NCI-H2196 (cell line): ENCODE results near the gene CAVIN1.
"Not testable (repeated sequence)": the region's sequence is repeated elsewhere in the genome, so short reads cannot be mapped to it uniquely, and the experiment has no call there.

ENCODE experiments used
- DNase-seq: peaks from one replicate; lab custom pipeline; 2025; ENCODE audit not compliant: unreplicated experiment; lab: John Stamatoyannopoulos, UW

CAVIN1 gene

DNA sequence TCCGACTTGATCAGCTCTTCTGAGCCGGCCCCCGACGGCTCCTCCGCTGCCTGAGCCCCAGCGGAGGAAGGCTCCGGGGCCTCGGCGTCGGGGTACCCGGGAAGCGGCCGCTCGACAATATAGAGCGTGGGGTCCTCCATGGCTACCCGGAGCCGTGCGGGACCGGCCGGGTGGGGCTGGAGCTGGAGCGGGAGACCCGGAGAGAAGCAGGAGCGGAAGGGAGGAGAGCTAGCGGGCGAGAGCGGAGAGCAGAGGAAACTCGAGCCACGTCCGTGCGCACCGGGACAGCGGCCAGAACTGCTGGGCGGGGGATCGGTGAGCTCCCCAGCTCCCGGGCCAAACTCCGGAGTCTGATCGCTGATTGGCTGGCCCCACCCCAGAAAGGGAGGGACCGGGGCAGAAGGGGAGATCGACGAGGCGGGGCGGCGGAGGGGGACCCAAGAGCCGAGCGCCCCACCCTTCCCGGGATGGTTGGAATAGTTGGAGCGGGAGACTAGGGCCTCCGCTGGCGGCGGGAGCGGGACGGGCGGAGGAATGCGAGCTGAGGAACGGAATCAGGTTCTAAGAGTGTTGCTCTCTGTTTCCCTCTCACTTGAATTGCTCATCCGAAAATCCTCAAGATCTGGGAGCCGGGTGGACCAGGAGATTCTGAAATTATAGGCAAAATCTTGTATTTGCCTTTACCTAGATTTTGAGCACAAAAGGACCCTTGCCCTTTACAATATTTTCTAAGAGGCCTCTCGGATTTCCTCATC, at the start of gene CAVIN1:
Gene CAVIN1 (minus strand): TSS at position 299 of the 755 bp plus-strand sequence. CDS start 159 bp downstream, at position 140.
- peak; percentile 70 for DNase-seq

GRCh38 chr17:42467889-42468288, 44.8 kb upstream of the CAVIN1 start:
- no peak for DNase-seq

DNA sequence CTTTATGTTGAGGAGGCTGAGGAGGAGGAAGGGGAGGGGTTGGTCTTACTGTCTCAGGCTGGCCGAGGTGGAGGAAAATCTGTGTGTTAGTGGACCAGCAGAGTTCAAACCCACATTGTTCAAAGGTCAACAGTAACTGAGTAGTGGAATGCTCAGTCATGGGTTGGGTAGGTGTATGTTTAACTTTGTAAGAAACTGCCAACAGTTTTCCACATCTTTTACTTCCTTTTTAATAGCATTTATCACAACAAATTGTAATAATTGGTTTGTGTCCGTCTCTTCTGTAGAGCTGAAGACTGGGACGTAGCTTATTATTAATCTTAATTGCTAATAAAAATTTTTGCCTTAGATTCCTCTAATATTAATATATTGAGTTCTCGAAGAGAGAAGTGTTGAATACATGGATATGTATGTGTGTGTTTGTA, 40.9 kb upstream of the CAVIN1 start:
- DNase-seq: no peak

DNA sequence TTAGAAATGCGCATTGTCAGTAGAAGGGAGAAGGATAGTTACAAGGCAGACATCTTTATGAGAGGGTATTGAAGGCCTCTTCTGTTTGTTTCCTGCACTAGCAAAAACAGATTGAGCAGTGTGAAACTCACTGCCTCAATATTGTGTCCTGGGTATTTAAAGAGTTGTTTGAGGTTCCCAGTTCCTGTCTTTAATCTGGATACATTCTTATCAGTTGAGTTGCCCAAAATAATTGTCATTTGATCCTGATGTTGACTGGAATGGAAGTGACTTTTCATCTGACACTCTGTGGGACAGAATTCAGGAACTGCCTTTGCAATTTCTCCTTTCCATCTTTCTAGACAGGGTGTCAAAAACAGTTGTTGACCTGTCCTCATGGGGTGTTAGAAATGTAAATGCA, 37.3 kb upstream of the CAVIN1 start:
- DNase-seq: no peak

DNA sequence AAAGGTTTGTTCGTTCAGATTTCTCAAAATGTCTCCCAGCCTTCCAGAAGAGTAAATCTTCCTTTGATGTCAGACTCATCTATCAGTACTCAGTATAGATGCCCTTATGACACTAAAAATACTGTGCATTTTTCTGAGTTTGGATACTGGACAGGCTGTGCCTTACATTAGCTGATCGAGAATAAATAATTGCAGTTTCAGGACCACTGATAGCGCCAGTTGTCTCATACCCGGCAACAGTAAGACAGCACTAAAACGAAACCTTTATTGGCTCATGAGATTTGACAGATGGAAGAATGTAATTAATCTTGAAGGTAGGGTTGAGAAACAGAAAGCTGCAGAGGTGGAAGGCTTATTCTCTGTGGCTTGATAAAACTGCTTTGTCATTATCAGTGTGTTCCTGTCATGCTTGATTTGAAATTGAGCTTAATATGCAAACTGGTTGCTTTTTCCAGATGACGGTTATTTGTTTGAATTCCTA, 36.8 kb upstream of the CAVIN1 start:
- no peak for DNase-seq

DNA sequence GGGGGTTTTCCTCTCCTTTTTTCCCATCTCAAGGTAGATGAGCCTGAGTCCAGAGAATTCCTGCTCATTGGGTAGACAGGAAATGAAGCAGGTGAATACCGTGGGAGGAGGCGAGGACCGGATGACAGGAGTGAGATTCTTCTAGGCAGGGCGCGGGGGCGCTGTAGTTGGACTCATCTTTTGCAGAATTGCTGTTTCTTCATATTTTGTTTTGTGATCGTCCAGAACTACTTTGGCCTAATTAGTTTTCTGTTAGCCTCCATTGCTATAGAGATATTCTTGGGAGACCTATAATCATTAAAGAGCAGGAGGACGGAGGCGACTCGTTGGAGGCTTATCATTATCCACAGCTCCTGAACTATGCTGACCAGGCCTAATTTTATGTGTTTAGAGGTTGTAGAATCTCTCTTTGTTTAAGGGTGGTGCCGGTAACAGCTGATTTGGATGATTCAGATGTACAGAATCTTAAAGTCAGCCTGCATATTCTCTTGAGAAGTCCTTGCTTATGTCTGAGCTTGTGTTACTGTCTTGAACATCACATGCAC, 36.3 kb upstream of the CAVIN1 start:
- DNase-seq: peak; percentile 17

DNA sequence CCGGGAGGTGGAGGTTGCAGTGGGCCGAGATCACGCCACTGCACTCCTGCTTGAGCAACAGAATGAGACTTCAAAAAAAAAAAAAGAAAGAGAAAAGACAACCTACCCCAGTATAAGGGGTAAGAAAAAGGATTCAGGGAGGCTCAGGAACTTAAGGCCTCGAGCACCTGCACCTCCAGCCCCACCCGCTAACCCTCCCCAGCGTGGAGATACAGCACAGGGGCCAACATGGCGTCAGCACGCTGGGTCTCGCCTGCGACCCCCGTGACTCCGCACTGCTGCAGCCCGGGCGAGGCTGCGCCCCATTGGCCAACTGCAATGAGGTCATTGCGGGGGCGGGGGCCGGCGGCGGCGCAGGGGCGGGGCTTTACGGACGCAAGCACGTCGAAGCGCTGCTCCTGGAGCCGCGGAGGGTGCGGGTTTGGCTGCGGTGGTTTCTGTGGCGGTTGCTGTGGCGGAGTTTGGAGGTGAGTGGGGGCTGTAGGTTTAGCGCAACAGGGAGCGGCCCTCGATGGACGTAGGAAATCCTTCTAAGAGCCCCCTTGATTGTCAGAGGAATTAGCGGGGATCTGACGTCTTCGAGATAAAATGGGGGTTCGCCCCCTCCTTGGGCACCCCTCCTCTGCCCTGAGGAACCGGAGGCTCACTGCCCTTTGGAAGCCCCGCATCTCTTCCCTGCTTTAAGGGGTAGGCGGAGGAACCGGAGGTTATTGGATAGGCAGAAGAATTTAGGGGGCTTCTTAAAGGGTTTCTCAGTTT, 35.6 kb upstream of the CAVIN1 start, which contains the start of gene ATP6V0A1:
Gene ATP6V0A1 (plus strand): TSS at position 382 of the 759 bp plus-strand sequence. CDS start 2,017 bp downstream, outside the sequence.
- DNase-seq: peak; percentile 80

DNA sequence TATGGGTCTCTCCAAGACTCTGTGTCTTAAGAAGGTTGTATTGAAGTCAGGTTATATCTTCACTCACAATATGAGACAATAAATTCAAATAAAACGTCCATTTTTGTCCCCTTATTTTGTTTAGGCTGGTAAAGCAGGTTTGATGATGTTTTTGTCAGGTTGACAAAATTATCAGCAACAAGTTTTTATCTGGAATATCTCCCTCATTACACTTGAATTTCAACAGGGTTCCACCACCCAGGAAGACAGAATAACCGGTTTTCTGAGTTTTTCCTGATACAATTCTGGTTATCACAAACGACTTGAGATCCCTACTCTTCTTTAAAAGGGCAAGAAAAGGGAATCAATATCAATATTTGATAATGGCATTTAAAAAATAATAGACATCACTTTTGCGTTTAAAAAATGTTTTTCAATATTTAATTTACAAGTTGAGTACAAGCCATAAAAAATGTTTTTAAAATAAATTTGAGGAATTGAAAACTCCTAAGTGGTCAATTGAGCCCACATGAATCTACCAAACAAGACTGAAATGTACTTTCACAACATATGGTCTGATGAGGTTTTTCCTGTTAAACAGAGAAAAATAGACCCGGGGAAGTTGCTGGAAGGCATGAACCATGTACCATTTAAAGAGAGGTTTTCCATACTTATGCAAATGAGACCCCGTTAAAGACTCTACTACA, 34.2 kb upstream of the CAVIN1 start:
- DNase-seq: no peak

- no peak for DNase-seq
Observed at GRCh38 chr17:42456223-42457106, 33.4 kb upstream of the CAVIN1 start.

DNA sequence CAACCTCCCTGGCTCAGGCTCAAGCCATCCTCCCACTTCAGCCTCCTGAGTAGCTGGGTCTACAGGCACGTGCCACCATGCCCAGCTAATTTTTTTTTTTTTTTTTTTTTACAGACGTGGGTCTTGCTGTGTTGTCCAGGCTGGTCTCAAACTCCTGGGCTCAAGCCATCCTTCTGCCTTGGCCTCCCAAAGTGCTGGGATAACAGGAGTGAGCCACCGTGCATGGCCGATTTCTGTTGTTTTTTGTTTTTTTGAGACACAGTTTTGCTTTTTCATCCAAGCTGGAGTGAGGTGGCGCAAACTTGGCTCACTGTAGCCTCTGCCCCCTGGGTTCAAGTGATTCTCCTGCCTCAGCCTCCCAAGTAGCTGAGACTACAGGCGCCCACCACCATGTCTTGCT, 31.9 kb upstream of the CAVIN1 start:
- not testable (repeated sequence) for DNase-seq

GRCh38 chr17:42453439-42453838, 30.4 kb upstream of the CAVIN1 start:
- DNase-seq: no peak

- DNase-seq: not testable (repeated sequence)
Observed at GRCh38 chr17:42451270-42451669, 28.2 kb upstream of the CAVIN1 start.

DNA sequence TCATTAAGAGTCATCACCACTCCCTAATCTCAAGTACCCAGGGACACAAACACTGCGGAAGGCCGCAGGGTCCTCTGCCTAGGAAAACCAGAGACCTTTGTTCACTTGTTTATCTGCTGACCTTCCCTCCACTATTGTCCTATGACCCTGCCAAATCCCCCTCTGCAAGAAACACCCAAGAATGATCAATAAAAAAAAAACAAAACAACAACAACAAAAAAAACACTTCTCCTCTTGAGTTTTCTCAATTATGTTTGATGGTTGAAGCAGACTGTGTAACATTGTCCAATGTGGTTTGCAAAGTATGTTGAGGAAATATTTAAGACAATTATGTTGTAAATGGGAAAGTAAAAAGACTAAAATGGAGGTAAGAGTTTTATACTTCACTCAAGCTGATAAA, 26.8 kb upstream of the CAVIN1 start:
- not testable (repeated sequence) for DNase-seq

- DNase-seq: not testable (repeated sequence)
Observed at GRCh38 chr17:42449176-42449575, 26.1 kb upstream of the CAVIN1 start.

GRCh38 chr17:42442196-42442565, 19.1 kb upstream of the CAVIN1 start:
- DNase-seq: no peak

- no peak for DNase-seq
Observed at GRCh38 chr17:42441371-42442195, 18.5 kb upstream of the CAVIN1 start.

DNA sequence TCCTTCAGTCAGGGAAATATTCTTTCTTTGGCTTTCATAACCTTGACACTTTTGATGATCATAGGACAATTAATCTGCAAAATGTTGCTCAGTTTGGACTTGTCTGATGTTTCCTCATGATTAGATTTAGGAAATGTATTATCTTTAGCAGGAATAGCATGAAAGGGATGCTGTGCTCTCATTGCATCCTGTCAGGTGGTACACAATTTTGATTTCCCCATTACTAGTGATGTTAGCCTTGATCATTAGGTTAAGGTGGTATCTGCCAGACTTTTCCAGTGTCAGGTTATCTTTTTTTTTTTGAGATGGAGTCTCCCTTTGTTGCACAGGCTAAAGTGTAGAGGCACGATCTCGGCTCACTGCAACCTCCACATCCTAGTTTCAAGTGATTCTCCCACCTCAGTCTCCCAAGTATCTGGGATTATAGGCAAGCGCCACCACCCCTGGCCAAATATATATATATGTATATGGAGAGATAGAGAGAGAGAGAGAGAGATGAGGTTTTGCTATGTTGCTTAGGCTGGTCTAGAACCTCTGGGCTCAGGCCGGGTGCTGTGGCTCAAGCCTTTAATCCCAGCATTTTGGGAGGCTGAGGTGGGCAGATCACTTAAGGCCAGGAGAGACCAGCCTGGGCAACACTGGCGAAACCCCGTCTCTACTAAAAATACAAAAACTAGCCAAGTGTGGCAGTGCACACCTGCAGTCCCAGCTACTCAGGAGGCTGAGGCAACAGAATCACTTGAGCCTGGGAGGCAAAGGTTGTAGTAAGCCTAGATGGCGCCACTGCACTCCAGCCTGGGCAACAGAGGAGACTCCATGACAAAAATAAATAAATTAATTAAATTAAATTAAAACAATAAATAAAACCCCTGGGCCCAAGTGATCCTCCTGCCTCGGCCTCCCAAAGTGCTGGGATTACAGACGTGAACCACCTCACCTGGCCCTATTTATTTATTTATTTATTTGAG, 15.8 kb upstream of the CAVIN1 start:
- peak; percentile 2 for DNase-seq

DNA sequence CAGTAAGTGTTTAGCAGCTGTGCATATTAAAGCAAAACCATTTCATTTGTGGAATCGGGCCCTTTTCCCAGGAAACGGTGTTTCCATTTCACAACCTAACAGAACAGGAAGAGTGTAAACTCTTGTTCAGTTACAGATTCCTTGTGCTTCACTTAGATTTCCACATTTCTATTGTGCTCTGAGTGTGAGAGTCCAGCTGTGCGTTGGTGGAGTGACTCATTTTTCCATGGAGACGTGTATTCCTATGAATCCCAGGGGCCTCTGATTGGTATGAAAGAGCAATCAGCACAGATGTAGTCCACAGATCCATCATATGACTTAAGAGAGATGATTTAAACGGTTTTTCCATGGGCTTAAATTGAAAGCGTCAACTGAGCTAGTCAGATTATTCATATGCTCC, 13.3 kb upstream of the CAVIN1 start:
- DNase-seq: no peak
